GM13976 (cell line): Measurements from ENCODE around the gene PKMYT1.
A peak's percentile ranks its signal among the peaks of the same experiment; 100 is the strongest.

Experiments used
- DNase-seq: peaks from one replicate; pipeline ENCODE4 v3.0.0; 2012; ENCODE audit warnings: low spot score
- CTCF ChIP-seq: IDR thresholded peaks from 2 replicates; pipeline ENCODE4 v1.5.1; 2012; ENCODE audit warnings: borderline replicate concordance, mild to moderate bottlenecking; ENCODE audit not compliant: insufficient read depth; ENCODE audit errors: extremely low read depth, missing control alignments, control extremely low read depth
- in situ Hi-C: fragments of 300-500 bp; cut with MboI; formaldehyde crosslinking; loops from one replicate; pipeline ENCODE4 v1.12.0; 2022; ENCODE audit warnings: low sequenced_read_pairs, mixed read lengths, inconsistent platforms; ENCODE audit not compliant: unreplicated experiment

PKMYT1 gene

GRCh38 chr16:2967211-2967631, 13.0 kb downstream of the PKMYT1 start:
- in situ Hi-C loops: no loop called here
- no peak for TF ChIP-seq CTCF
- DNase-seq: no peak

GRCh38 chr16:2966808-2967191, 13.4 kb downstream of the PKMYT1 start:
- no peak for DNase-seq
- in situ Hi-C loops: no loop called here
- TF ChIP-seq CTCF: no peak

- DNase-seq: no peak
- TF ChIP-seq CTCF: no peak
- in situ Hi-C loops: no loop called here
Measured at GRCh38 chr16:2966043-2966807, 14.0 kb downstream of the PKMYT1 start.

- in situ Hi-C loops: no loop called here
- DNase-seq: peak; percentile 92
- TF ChIP-seq CTCF: no peak
Measured at GRCh38 chr16:2964475-2965336, 15.5 kb downstream of the PKMYT1 start.

- DNase-seq: peak; percentile 74
- in situ Hi-C loops: no loop called here
Measured at GRCh38 chr16:2963723-2964474, 16.3 kb downstream of the PKMYT1 start, which contains the start of gene KREMEN2. Gene KREMEN2 (plus strand): TSS chr16:2964275. CDS start chr16:2964521, 246 bp downstream.

More at GRCh38 chr16:2963723-2964474, 16.3 kb downstream of the PKMYT1 start, which contains the start of gene KREMEN2:
- no peak for TF ChIP-seq CTCF
